GM10248 (cell line): ENCODE data around the gene CAMKMT.

ENCODE experiments used
- CTCF ChIA-PET: fragments of 300-600 bp; sonication (Branson Sonifier 250); formaldehyde crosslinking; extraction: SDS; loops from one replicate; lab custom pipeline; 2021; ENCODE audit warnings: antibody characterized with exemption; lab: Yijun Ruan, JAX
- POLR2A ChIA-PET: fragments of 350-650 bp; sonication (Branson Sonifier 250); formaldehyde crosslinking; extraction: SDS; loops from one replicate; lab custom pipeline; 2020; ENCODE audit warnings: antibody characterized with exemption; lab: Yijun Ruan, JAX
- DNase-seq: peaks from one replicate; pipeline ENCODE4 v3.0.0; 2012; ENCODE audit errors: extremely low spot score
- TF ChIP-seq, protein P1 (sequence below): IDR thresholded peaks from 2 replicates; pipeline ENCODE4 v1.5.1; 2012; ENCODE audit warnings: mild to moderate bottlenecking, low read depth; ENCODE audit errors: extremely low read depth, missing control alignments, control extremely low read depth

CAMKMT gene

DNA sequence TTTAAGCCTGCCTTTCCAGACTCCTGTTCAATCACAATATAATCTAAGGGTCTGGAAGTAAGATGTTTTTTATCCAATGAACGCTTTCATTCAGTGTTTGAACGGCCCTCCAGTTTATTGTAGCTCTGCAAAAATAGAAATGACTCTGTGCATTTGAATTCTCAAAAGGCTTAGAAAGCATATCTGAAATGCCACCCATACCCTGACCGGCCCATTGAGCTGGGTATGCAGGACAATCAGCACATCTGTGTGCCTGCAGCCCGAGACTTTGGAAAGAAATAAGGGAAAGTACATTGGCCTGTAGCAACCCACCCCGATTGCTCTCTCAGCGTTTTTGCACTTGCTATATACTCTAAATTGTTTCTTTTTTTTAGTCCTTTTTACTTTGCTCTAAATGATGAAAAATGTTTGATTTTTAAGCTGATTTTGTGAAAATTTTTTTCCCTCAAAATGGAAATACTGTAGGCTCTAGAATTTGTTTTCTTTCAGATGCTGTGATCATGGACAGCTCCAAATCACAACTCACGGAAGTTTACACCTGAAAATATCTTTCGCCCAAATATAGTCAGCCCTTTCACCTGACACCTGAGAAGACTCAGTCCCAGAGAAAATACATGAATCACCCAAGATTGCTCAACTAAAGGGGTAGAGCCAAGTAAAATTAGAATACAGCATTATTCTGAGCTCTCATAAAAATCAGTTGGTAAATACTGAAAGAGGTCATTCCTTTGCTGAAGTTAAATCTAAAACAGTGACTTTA, 385.3 kb downstream of the CAMKMT start:
- no peak for DNase-seq
- TF ChIP-seq, protein P1, sequence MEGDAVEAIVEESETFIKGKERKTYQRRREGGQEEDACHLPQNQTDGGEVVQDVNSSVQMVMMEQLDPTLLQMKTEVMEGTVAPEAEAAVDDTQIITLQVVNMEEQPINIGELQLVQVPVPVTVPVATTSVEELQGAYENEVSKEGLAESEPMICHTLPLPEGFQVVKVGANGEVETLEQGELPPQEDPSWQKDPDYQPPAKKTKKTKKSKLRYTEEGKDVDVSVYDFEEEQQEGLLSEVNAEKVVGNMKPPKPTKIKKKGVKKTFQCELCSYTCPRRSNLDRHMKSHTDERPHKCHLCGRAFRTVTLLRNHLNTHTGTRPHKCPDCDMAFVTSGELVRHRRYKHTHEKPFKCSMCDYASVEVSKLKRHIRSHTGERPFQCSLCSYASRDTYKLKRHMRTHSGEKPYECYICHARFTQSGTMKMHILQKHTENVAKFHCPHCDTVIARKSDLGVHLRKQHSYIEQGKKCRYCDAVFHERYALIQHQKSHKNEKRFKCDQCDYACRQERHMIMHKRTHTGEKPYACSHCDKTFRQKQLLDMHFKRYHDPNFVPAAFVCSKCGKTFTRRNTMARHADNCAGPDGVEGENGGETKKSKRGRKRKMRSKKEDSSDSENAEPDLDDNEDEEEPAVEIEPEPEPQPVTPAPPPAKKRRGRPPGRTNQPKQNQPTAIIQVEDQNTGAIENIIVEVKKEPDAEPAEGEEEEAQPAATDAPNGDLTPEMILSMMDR, result no peak
- ChIA-PET POLR2A (no interaction called here), CTCF (no interaction called here)

- TF ChIP-seq, protein P1, result no peak
- ChIA-PET CTCF (interaction anchor here (1.1 to 1.4 kb wide), 2 partner anchors 13 to 53 kb away, joined by 3 to 6 read pairs; no protein-coding TSS in a partner anchor), POLR2A (no interaction called here)
- DNase-seq, result no peak
These were observed 386.0 kb downstream of the CAMKMT start for GRCh38 chr2:44747794-44748193.

DNA sequence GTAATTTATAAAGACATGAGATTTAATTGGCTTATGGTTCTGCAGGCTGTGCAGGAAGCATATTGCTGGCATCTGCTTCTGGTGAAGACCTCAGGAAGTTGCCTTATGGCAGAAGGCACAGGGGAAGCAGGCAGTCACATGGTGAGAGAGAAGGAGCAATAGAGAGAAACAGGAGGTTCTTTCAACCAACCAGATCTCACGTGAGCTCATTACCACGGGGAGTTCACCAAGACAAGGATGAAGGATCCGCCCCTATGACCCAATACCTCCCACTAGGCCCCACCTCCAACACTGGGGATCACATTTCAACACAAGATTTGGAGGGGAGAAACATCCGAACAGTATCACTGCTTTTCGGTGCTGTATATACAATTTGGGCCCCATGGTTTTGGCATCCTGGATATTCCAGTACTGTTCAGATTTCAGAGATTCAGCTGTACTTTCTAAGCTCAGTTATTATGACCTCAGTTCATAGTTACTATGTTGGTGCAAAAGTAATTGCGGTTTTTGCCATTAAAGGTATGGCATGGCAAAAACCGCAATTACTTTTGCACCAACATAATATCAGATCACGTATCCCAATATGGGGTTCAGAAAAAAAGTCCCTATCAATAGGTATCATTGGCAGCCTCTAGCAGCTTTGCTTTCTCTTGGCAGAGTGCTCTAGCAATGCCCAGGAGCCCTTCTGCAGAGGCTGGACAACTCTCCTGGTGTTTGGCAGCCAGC, 390.2 kb downstream of the CAMKMT start:
- CTCF ChIA-PET, result interaction anchor here (0.7 to 2.5 kb wide), 5 partner anchors 10 to 26 kb away, joined by 3 to 5 read pairs (median 3); no protein-coding TSS in a partner anchor
- DNase-seq, result no peak
- POLR2A ChIA-PET, result no interaction called here
- TF ChIP-seq, protein P1, result no peak

DNA sequence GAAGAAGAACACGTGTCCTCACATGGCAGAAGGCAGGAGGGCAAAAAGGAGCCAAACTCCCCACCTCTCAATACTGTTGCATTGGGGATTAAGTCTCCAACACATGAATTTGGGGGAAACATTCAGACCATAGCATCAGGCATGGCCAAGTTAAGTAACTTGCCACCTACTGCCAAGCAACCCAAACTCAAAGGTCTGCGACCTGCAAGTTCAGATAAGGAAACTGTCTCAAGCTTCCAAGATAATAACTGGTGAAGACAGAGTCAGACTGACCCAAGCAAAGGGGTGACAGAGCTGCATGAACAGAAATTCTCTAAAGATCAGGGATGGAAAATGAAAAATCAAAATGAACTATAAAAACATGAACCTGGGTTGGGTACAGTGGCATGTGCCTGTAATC, 391.0 kb downstream of the CAMKMT start:
- TF ChIP-seq, protein P1, result no peak
- ChIA-PET POLR2A (no interaction called here), CTCF (interaction anchor here (2.5 kb wide), 1 partner anchor 9 kb away, joined by 5 read pairs; no protein-coding TSS in a partner anchor)
- DNase-seq, result no peak

- DNase-seq, result no peak
- ChIA-PET CTCF (no interaction called here), POLR2A (no interaction called here)
These were observed 392.0 kb downstream of the CAMKMT start for GRCh38 chr2:44753552-44754285.

More at GRCh38 chr2:44753552-44754285, 392.0 kb downstream of the CAMKMT start:
- TF ChIP-seq, protein P1, result no peak
